Activated gamma-delta T cell (primary cell): ENCODE measurements around the gene MRGPRX3.

Experiments used
- DNase-seq: peaks from one replicate; lab custom pipeline; 2025; lab: John Stamatoyannopoulos, UW

MRGPRX3 gene

GRCh38 chr11:18168372-18168771 lies 36.0 kb downstream of the MRGPRX3 start:
- DNase-seq, result no peak

GRCh38 chr11:18171377-18172000 lies 39.1 kb downstream of the MRGPRX3 start:
- DNase-seq, result no peak

- DNase-seq, result no peak
These were observed 40.3 kb downstream of the MRGPRX3 start, which contains the start of gene MRGPRX4 for GRCh38 chr11:18172666-18173065. Gene MRGPRX4, plus strand, starts transcription at chr11:18172837. Its CDS starts 420 bp downstream, at chr11:18173257.

GRCh38 chr11:18173225-18173866 lies 41.0 kb downstream of the MRGPRX3 start:
- DNase-seq, result no peak
